Brain microvascular endothelial cell (primary cell): Measurements from ENCODE around the gene PTPRN2.

Source experiments
- DNase-seq: peaks from one replicate; pipeline ENCODE4 v3.0.0-alpha.2; 2020
- H3K27ac ChIP-seq: fragments of 250-450 bp; sonication (Bioruptor Pico); 2 replicates; pipeline ENCODE4 v1.5.1; 2020; ENCODE audit warnings: mild to moderate bottlenecking, moderate library complexity
- H3K27me3 ChIP-seq: fragments of 250-450 bp; sonication (Bioruptor Pico); replicated peaks from 2 replicates; pipeline ENCODE4 v1.5.1; 2020; ENCODE audit warnings: mild to moderate bottlenecking
- H3K36me3 ChIP-seq: fragments of 250-450 bp; sonication (Bioruptor Pico); replicated peaks from 2 replicates; pipeline ENCODE4 v1.5.1; 2020; ENCODE audit warnings: mild to moderate bottlenecking
- H3K4me3 ChIP-seq: 2 replicates; pipeline ENCODE4 v1.5.1; 2011; ENCODE audit warnings: low read depth, mild to moderate bottlenecking, control low read depth, low read length, moderate library complexity
- in situ Hi-C: cut with HindIII; loops from 2 replicates; pipeline ENCODE4 v1.10.0; 2017; ENCODE audit warnings: low sequenced_read_pairs, low pct_ligation_motif_present
- TF ChIP-seq, protein P1 (sequence below): IDR thresholded peaks from 2 replicates; pipeline ENCODE4 v1.5.1; 2011; ENCODE audit warnings: low read depth, mild to moderate bottlenecking, moderate library complexity, low read length, control low read depth, inconsistent platforms; ENCODE audit errors: missing control alignments

PTPRN2 gene

DNA sequence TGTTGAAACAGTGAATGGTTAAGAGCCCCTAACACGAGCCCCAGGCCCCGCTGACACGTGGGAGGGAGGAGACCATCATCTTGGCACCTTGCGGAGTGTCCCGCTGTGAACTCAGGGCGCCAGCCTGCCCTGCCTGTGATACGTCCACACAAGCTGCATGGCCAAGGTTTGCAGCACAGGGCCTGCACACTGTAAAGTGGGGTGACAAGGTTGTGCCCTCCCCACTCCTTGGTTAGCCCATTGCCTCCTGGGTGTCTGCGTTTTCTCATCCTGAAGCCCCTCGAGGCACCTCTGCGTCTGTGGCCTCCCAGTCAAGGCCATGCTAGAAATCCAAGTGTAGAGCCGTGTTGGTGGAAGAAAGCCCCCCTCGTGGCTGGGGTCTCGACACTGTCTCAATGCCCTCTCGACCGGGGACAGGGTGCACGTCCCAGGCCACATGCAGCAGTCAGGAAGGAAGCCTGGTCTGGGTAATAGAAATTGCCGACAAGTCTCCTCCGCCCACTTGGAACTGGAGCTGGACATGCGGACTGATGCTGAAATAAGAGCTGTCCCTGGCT lies 1058.8 kb downstream of the PTPRN2 start:
- Histone ChIP-seq H3K27me3 (no peaks in the 10 kb centered on the region), H3K27ac (no peak overlapping the region), H3K36me3 (no peaks in the 10 kb centered on the region), H3K4me3 (no peak overlapping the region)
- TF ChIP-seq, protein P1, sequence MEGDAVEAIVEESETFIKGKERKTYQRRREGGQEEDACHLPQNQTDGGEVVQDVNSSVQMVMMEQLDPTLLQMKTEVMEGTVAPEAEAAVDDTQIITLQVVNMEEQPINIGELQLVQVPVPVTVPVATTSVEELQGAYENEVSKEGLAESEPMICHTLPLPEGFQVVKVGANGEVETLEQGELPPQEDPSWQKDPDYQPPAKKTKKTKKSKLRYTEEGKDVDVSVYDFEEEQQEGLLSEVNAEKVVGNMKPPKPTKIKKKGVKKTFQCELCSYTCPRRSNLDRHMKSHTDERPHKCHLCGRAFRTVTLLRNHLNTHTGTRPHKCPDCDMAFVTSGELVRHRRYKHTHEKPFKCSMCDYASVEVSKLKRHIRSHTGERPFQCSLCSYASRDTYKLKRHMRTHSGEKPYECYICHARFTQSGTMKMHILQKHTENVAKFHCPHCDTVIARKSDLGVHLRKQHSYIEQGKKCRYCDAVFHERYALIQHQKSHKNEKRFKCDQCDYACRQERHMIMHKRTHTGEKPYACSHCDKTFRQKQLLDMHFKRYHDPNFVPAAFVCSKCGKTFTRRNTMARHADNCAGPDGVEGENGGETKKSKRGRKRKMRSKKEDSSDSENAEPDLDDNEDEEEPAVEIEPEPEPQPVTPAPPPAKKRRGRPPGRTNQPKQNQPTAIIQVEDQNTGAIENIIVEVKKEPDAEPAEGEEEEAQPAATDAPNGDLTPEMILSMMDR = no peak
- in situ Hi-C loops = no loop called here
- DNase-seq = no peak

DNA sequence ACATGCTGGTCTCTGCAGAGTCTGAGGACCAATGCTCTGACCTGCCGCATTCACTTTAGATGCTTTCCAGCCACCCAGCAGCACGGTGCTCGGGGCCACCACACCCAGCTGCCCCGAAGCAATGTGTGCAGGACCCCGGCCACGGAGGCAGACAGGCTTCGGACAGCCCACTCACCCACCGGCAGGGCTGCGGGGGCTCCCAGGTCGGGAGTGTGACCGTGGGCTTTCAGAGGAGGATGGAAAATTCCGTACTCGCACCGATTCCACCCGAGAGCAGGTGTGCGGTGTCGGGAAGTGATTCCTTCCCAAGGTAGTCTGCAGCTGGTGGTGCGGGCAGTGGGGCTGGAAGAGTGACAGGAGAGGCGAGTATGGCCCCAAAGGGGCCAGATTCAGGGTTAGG lies 1059.9 kb downstream of the PTPRN2 start:
- Histone ChIP-seq H3K4me3 (no peak overlapping the region), H3K36me3 (no peaks in the 10 kb centered on the region), H3K27ac (no peak overlapping the region), H3K27me3 (no peaks in the 10 kb centered on the region)
- in situ Hi-C loops = no loop called here
- no peak for DNase-seq
- TF ChIP-seq, protein P1 = no peak

DNA sequence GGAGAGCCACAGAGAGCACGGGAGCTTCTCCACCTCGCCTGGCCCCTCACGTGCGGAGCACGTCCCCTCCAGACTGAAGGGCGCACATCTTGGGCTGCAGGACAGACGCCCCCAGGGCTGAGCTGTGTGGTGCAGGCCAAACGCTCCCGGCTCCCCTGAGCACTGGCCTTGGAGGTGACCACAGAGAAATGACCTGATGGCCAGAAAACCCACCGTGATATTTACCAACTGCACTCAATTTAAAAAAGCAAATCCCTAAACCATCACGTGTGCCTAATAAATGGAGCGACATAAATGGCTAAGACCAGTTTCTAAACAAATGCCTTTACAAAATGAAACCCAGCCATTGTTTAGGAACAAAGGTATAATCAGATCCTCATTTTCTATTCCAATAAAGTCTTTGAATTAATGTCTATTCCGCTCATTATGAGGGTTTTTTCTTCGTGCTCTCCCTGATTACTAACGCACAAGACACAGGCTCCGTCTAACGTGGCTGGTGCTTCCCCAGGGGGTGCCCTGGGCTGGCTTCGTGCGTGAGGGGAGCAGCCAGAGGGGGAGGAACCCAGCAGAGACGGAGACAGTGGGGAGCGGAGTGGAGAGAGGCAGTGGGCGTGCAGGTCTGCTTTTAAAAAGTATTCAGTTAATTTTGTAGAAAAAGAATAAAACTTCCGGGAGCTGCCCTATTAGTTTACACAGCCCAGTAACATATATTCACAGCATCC lies 1060.5 kb downstream of the PTPRN2 start:
- DNase-seq = no peak
- Histone ChIP-seq H3K27ac (no peak overlapping the region), H3K36me3 (no peaks in the 10 kb centered on the region), H3K27me3 (no peaks in the 10 kb centered on the region), H3K4me3 (no peak overlapping the region)
- in situ Hi-C loops = no loop called here
- TF ChIP-seq, protein P1 = no peak

GRCh38 chr7:157526005-157526912 lies 1061.4 kb downstream of the PTPRN2 start:
- in situ Hi-C loops = no loop called here
- no peak overlapping the region for H3K27ac ChIP-seq
- TF ChIP-seq, protein P1 = no peak
- H3K4me3 ChIP-seq = no peak overlapping the region
- H3K36me3 ChIP-seq = no peaks in the 10 kb centered on the region
- DNase-seq = no peak
- no peaks in the 10 kb centered on the region for H3K27me3 ChIP-seq

- no peak for DNase-seq
- Histone ChIP-seq H3K27me3 (no peaks in the 10 kb centered on the region), H3K27ac (no peak overlapping the region), H3K36me3 (no peaks in the 10 kb centered on the region), H3K4me3 (no peak overlapping the region)
- TF ChIP-seq, protein P1 = no peak
- in situ Hi-C loops = no loop called here
Measured at GRCh38 chr7:157525491-157525915, 1062.1 kb downstream of the PTPRN2 start.
